ENCODE results near the gene ULK4.
"Not testable (repeated sequence)": the region's sequence is repeated elsewhere in the genome, so short reads cannot be mapped to it uniquely, and the experiment has no call there.

The ULK4 gene

DNA sequence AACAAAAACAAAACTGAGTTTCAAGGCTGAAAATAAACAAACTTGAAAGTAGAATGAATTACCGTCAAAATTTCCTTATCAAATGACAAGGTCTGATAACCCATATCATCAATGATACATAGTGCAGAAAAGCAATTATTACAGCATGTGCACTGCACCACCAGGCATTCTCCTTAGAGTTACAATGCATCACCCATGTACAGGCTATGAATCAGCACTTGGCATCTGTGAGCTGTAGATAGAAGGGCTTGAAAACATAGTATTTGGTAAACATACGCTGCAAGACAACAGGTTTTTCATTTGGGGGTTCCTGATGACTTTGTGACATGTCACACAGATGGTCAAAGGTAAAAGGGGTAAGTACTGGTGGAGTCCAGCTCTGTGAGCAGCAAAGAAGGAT, 497.5 kb downstream of the ULK4 start:
- intact Hi-C loops (cut with DNase I): no loop called here
- DNase-seq: no peak

GRCh38 chr3:41462103-41462691, 499.7 kb downstream of the ULK4 start:
- intact Hi-C loops (cut with DNase I): no loop called here
- no peak for DNase-seq

DNA sequence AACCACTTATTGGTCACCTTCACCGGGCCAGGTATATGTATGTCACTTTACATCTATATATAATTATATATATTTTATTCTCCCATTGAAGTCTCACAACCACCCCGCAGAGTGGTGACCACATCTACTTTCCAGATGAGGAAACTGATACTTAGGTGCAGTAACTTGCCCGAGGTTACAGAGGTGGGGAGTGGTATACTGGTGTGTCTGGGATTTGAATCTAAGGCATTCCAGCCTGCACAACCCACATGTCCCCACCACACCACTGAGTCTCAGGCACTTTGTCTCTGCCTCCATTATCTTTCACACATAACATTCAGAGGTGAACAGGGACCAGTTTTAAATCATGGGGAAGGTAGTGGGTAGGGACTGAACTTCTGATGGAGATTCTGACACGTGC, 501.2 kb downstream of the ULK4 start:
- no peak for DNase-seq
- intact Hi-C loops (cut with DNase I): no loop called here

DNA sequence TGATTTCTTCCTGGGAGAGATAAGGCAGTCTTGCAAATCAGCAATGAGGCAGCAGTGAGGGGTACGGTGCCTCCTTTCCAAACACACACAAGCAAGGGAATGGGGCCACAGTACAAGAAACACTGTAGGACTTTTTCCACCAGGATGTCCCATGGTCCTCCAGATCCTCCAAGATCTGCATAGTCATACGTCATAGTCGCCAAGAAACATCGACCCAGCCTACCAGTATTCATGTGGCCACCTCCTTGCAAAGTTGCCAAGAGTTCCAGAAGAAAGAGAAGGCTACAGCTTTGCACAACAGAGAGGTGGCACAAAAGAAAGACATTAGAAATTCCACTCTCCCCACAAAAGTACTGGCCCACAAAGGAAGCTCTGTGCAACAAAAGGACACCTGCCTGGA, 504.7 kb downstream of the ULK4 start:
- no peak for DNase-seq
- intact Hi-C loops (cut with DNase I): no loop called here

- intact Hi-C loops (cut with DNase I): no loop called here
- DNase-seq: no peak
Measured at GRCh38 chr3:41456162-41456561, 505.7 kb downstream of the ULK4 start.

DNA sequence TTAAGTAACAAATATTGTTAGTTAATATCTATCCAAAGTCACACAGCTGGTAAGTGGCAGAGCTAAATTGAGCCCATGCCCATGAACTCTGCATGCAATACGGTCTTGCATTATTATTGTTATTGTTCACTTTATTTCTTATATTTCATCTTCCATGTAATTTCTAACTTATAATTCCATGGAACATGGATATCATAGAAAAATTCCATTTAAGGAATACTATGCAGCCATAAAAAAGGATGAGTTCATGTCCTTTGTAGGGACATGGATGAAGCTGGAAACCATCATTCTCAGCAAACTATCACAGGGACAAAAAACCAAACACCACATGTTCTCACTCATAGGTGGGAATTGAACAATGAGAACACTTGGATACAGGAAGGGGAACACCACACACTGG, 508.3 kb downstream of the ULK4 start:
- intact Hi-C loops (cut with DNase I); DNase-seq: not testable (repeated sequence)

DNA sequence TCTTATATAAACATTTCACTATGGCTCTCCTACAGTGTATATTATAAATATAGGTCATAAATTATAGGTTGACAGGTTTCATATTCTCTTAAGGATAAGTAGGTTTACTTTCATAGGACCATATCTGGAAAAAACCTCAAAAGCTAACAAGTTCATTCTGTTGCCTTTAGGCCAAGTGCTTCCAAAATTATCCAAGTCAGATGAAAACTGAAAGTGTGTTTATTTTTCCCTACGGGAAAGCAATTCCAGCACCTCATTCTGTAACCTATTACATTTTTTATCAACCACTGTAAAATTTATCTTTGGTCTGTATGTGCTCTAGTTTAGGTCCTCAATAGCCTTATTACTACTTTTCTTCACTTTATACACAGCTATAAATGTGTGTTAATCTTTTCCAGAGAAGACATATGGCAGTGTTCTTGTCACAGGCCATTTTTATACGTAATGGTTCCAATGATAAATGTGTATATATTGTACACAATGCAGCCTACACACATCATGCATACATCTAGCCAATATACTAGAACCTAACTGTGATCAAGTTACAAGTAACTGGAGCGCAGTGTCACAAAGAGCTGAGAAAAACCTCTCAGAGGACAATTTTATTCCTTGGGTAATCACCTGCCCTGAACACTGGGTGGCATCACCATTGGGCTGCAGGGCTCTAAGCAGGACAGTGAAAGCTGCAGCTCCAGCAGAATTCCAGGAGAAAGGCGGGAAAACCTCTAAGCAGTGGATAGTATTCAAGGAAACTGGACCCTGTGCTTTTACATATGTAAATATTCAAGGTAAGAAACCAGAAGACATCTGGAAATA, 511.3 kb downstream of the ULK4 start:
- peak in 1 of 10 donors; percentile 59 for DNase-seq
- intact Hi-C loops (cut with DNase I): no loop called here

GRCh38 chr3:41448396-41448795, 513.5 kb downstream of the ULK4 start:
- no peak for DNase-seq
- intact Hi-C loops (cut with DNase I): no loop called here

DNA sequence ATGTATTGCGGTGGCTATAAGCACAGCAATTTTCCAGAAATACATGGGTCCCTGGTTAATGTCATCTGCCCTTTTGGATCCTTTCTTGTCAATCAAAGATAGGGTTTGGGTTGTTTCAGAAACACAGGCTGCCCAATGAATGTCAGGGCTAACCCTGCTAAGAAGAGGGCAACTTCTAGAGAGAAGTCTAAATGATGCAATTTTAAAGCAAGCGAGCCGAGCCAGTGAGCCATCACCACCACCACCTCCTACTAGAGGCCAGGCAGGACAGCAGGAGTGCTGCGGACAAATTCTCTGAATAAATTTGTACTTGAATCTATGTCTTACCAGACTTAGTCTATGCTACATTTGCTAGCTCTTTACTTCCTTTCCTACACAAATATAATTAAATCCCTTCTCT, 514.2 kb downstream of the ULK4 start:
- intact Hi-C loops (cut with DNase I): no loop called here
- DNase-seq: no peak

GRCh38 chr3:41446316-41446715, 515.6 kb downstream of the ULK4 start:
- intact Hi-C loops (cut with DNase I); DNase-seq: not testable (repeated sequence)

DNA sequence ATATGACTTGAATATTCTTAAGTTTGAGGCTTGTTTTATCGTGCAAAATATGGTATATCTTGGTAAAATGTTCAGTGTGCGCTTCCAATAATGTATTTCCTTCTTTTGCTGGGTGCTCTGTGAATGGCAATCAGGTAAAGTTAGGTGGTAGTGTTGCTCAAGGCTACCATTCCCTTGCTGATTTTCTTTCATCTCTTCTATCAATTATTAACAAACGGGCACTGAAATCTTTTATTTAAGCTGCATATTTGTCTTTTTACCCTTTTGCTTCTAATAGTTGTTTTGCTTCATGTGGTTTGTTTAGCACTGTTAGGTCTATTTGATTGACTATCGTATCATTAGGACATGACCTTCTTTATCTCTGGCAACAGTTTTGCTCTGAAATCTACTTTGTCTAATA, 520.3 kb downstream of the ULK4 start:
- intact Hi-C loops (cut with DNase I): no loop called here
- no peak for DNase-seq

DNA sequence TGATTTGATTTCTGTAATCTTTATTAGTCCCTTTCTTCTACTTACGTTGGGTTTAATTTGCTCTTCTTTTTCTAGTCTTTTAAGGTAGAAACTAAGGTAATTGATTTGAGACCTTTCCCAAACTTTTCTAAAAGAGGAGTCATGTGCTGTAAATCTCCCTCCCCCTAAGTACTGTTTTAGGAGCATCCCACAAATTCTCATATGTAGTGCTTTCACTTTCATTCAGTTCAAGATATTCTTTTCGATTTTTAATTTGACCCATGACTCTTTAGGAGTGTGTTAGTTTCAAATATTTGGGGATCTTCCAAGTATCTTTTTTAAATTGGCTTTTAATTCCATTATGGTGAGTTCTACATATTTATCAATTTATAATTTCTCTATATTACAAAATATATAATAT, 520.8 kb downstream of the ULK4 start:
- intact Hi-C loops (cut with DNase I): no loop called here
- no peak for DNase-seq

- intact Hi-C loops (cut with DNase I): no loop called here
- no peak for DNase-seq
Measured at GRCh38 chr3:41436983-41437382, 524.9 kb downstream of the ULK4 start.

- DNase-seq: no peak
- intact Hi-C loops (cut with DNase I): no loop called here
Measured at GRCh38 chr3:41434781-41435180, 527.1 kb downstream of the ULK4 start.

DNA sequence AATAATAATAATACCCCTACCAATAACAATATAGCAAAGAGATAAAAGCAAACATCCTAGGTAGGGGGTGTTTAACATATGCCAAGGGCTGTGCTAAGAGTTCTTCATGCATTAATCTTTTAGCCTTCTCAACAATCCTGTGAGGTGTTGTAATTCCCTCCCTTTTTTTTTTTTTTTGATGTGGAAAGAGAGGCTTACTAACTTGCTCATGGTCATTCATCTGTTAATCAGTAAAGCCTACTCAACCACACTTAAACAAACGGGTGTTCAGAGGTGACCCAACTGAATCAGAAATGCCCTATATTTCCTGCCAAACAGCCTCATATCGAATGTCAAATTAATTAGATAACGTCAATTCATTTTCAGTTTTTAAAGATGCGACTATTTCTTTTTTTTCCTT, 530.5 kb downstream of the ULK4 start:
- no peak for DNase-seq
- intact Hi-C loops (cut with DNase I): no loop called here

DNA sequence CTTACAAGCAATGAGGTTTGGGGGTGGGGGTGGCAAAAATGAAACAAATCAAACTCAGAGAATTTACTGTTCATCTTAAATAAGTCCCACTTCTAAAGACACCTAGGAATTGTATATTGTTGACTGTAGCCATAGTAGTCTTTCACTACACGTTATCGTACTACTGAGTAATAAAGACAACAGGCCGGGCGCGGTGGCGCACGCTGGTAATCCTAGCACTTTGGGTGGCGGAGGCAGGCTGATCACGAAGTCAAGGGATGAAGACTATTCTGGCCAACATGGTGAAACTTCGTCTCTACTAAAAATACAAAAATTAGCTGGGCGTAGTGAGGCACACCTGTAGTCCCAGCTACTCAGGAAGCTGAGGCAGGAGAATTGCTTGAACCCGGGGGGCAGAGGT, 531.0 kb downstream of the ULK4 start:
- intact Hi-C loops (cut with DNase I): no loop called here
- no peak for DNase-seq

GRCh38 chr3:41430391-41430790, 531.5 kb downstream of the ULK4 start:
- intact Hi-C loops (cut with DNase I): no loop called here

GRCh38 chr3:41426485-41426884, 535.4 kb downstream of the ULK4 start:
- no peak for DNase-seq
- intact Hi-C loops (cut with DNase I): no loop called here

More at GRCh38 chr3:41430391-41430790, 531.5 kb downstream of the ULK4 start:
- no peak for DNase-seq

- DNase-seq: no peak
- intact Hi-C loops (cut with DNase I): no loop called here
Measured at GRCh38 chr3:41424543-41425300, 537.2 kb downstream of the ULK4 start.

- no peak for DNase-seq
- intact Hi-C loops (cut with DNase I): no loop called here
Measured at GRCh38 chr3:41419809-41420208, 542.1 kb downstream of the ULK4 start.

GRCh38 chr3:41418961-41419691, 542.8 kb downstream of the ULK4 start:
- intact Hi-C loops (cut with DNase I): no loop called here
- DNase-seq: no peak

Data from posterior cingulate gyrus (tissue), 11 donors.